ENCODE measurements around the gene DNAH6. TPM values are rescaled to one million over a fixed set of nuclear protein-coding genes. Genes with fewer than 3 reads are reported as not detected.
"Not testable (repeated sequence)": the region's sequence is repeated elsewhere in the genome, so short reads cannot be mapped to it uniquely, and the experiment has no call there.

Gene DNAH6
- total RNA-seq, 1 donor from 2014 or later: 1.6 TPM

DNA sequence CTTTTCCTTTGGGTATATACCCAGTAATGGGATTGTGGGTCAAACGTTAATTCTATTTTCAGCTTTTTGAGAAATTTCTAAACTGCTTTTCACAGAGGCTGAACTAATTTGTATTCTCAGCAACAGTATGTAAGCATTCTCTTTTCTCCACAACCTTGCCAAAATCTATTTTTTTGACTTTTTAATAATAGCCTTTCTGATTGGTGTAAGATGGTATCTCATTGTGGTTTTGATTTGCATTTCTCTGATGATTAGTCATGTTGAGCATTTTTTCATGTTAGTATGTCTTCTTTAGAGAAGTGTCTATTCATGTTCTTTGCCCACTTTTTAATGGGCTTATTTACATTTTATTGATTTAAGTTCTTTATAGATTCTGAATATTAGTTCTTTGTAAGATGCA, 219.1 kb downstream of the DNAH6 start:
- DNase-seq (ENCODE audit: low read depth): no peak

DNA sequence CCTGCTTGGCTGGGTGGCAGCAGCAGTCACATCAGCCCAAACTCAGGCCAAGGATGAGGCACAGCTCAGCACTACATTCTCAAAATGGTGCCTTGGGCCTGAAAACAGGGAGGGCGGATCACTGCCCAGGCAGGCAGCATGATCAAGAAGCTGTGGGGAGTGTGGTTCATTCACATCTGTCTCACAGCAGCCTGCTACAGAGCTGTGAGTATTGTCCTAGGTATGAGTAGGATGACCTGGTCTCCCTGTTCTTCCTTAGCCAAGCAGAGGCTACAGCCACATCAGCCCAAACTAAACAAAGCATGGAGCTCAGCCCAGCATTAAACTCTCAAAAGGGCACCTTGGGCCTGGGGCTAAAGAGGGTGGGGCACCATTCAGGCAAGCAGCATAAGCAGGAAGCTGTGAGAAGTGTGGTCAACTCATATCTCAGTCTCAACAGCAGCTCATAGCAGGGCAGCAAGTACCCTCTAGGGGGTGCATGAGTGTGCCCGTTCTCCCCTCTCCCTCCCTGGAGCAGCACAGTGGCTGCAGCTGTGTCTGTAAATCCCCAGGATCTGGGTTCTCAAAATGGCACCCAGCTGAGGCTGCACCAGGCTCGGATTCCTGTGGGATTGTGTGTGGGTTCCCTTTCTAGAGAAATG, 225.0 kb downstream of the DNAH6 start:
- peak; percentile 1 for DNase-seq (ENCODE audit: low read depth)

DNA sequence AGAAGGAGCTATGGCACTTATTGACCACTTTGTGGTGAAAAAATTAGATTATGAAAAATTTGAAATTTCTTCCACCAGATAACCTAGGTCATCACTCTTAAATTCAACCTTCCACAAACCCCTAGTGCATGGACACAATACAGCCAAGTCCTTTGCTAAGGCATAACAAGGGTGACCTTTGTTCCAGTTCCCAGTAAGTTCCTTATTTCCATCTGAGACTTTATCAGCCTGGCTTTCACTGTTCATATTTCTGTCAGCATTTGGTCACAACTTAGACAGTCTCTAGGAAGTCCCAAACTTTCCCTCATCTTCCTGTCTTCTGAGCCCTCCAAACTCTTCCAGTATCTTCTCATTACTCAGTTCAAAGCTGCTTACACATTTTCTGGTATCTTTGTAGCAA, 232.0 kb downstream of the DNAH6 start:
- no peak for DNase-seq (ENCODE audit: low read depth)

DNA sequence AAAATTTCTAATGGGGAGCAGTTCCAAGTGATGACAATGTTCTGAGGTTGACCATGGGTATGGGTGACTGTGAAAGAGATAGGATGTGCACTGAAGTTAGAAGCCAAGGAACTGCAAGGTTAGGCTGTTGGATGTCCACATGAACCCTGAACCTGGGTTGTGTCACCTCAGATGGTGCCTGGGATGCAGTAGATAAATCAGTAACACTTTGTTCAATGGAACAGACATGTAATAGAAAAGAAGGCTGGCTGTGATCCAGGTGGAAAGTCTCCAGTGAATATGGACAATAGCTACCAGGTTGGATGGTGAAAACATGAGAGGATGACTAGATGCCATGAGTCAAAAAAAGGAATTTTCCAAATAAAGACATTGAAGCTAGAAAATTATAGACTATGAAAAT, 233.1 kb downstream of the DNAH6 start:
- no peak for DNase-seq (ENCODE audit: low read depth)

DNA sequence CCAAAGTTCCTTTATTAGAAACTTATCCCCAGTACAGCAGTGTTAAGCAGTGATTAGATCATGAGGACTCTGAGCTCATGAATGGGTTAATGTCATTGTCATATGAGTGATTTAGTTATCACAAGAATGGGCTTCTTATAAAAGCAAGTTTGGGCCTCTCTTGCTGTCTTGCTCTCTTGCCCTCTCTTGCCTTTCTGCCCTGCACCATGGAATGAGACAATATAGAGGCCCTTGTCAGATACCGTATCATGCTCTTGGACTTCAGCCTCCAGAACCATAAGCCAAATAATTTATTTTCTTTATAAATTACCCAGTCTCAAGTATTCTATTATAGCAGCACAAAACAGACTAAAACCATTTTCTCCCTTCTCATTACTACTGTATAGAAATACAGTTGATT, 238.8 kb downstream of the DNAH6 start:
- DNase-seq (ENCODE audit: low read depth): no peak

DNA sequence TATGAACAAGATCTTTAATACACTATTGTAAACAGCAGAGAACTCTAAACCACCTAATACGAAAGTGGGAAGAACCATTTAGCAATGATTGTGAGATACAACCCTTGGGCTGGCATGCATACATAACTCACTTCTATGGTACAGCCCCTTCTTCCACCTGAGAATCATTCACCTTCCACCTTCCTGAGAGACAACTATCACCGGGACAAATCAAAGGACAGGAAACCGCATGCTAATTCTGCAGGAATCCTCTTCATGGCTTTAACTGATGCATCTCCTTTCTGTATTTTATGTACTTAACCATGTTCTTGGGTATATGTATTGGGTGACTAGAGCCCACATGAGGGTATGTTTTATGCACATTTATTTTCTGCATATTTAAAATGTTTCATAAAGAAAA, 241.3 kb downstream of the DNAH6 start:
- DNase-seq (ENCODE audit: low read depth): no peak

DNA sequence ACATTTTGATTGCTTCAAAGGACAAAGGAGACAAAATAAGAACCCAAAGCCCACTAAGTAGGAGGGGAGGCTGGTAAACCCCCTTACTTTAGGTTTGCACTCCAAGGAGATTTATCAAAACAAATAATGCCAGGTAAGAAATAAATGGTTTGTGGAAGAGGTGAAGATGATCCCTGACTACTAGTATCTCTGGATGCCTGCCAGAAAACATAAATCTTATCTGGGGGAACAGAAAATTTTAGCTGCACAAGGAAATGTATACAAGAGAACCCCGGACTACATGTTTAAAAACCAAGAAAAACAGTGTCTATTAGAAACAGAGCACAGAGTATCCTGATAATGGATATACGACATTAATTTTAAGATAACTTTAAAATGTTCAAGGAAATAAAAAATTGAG, 250.5 kb downstream of the DNAH6 start:
- DNase-seq (ENCODE audit: low read depth): no peak

DNA sequence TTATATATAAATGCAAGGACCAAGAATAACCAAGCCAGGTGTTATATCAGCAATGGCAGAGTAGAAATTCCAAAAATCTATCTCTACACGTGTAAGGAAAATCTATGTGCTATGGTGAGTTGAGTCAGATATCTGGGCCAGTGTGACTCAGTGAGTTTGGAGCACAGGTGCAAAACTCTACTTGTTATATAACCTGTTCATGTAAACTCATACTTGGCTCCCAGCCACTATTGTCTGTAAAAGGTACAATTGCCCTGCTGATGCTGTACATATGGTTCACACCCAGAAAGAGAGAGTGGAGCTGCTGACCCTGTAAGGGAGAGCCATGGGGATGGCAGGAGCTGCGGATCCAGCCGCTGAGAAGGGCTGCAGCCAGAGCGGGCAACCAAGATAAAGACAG, 252.5 kb downstream of the DNAH6 start:
- DNase-seq (ENCODE audit: low read depth): no peak

DNA sequence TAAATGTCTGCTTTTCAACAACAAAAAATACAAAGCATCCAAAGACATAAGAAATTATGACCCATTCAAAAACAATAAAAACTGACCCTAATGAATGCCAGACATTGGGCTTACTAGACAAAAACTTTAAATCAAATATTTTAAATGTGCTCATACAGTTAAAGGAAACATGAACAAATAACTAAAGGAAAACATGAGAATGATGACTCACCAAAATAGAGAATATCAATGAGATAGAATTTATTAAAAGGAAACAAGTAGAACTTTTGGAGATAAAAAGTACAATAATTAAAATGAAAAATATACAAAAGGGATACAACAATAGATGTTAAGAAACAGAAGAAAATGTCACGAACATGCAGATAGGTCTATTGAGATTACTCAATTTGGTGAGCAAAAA, 254.0 kb downstream of the DNAH6 start:
- DNase-seq (ENCODE audit: low read depth): no peak

DNA sequence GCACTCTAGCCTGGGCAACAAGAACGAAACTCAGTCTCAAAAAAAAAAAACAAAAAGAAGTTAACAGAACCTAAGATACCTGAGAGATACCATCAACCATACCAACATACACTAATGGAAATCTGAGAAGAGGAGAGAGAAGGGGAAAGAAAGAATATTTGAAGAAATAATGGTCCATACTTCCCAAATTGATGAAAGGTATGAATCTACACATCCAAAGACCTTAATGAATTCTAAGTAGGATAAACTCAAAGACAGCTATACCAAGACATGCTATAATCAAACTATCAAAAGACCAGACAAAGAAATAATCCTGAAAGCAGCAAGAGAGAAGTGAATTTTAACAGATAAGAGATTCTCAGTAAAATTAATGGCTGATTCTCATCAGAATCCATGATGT, 255.0 kb downstream of the DNAH6 start:
- DNase-seq (ENCODE audit: low read depth): no peak

DNA sequence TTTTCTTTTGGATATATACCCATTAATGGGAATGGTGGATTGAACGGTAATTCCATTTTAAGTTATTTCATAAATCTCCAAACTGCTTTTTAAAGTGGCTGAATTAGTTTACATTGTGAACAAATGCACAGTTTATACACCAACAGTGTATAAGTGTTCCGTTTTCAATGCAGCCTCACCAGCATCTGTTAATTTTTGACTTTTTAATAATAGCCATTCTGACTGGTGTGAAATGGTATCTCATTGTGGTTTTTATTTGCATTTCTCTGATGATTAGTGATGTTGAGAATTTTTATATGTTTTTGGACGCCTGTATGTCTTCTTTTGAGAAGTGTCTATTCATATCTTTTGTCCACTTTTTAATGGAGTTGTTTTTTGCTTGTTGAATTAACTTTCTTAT, 257.3 kb downstream of the DNAH6 start:
- DNase-seq (ENCODE audit: low read depth): not testable (repeated sequence)

DNA sequence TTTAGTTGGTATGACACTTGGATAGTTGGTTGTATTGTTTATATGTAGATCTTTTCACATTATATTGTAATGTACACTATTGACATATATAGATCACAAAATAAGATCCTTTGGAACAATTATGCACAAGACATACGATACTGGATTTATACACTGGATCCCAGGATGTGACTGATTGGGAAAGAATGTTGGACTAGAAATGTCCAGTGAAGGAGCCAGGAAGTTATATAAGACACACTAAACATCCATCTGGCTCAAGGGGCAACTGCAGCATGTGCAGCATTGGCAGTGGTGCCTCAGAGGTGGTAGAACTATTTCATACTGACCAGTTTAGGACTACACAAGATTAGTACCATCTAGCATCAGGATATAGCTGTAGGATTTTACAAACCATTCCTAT, 259.7 kb downstream of the DNAH6 start:
- peak; percentile 11 for DNase-seq (ENCODE audit: low read depth)

DNA sequence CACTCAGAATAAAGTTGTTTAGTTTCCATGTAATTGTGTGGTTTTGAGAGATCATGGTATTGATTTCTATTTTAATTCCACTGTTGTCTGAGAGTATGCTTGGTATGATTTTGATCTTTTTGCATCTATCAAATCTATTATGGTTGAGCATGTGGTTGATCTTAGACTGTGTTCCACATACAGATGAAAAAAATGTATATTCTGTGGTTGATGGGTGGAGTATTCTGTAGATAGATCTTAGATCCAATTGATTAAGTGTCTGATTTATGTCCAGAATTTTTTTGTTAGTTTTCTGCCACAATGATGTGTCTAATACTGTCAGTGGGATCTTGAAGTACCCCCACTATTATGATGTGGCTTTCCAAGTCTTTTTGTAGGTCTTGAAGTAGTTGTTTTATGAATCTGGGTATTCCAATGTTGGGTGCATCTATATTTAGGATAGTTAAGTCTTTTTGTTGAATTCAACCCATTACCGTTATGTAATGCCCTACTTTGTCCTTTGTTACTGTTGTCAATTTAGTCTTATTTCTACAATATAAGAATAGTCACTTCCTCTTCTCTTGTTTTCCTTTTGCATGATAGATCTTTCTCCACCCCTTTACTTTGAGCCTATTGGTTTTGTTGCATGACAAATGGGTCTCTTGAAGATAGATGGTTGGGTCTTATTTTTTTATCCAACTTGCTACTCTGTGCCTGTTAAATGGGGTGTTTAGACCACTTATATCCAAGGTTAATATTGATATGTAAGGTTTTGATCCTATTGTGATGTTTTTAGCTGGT, 262.8 kb downstream of the DNAH6 start:
- DNase-seq (ENCODE audit: low read depth): no peak

DNA sequence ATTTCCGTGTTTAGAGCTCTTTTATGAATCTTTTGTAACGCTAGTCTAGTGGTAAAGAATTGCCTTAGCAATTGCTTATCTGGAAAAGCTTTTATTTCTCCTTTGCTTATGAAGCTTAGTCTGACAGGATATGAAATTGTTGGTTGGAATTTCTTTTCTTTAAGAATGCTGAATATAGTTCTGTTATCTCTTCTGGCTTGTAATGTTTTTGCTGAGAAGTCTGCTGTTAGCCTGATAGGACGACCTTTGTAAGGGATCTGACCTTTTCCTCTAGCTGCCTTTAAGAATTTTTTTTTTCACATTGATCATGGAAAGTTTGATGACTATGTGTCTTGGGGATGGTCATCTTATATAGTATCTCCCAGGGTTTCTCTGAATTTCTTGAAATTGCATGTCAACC, 263.5 kb downstream of the DNAH6 start:
- no peak for DNase-seq (ENCODE audit: low read depth)

DNA sequence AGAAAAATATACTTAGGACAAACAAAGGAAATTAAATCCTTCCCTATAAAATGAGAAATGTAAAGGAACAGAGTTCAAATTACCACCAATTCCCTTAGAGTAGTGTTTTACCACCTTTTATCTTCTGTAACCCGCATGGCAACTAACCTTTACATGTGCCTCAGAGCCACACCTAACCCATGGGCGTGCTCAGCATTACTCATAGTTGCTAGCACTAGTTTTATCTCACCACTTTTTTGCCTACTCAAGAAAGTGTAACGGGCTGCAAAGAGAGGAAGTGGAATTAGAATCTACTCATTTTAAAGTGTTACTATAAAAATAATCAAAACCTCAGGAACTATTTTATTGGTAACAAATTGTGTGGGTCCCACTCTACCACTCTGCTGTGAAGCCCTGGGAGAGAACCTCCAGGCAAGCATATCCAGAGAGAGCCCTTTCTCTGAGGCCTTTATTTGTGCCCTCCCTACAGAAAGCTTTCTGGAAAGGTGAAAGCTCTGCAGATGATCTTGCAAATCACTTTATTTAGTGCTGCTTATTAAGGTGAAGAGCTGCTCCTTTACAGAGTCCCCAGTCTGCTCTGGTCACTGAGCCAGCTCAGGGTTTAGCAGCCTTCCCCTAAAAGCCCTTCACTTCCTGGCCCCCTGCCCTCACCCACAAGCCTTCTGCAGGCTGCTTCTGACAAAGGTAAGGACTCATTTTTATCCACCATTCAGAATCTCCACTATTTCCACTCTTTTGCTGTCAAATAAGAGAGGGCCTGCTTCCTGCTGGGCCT, 265.8 kb downstream of the DNAH6 start:
- peak; percentile 42 for DNase-seq (ENCODE audit: low read depth)

DNA sequence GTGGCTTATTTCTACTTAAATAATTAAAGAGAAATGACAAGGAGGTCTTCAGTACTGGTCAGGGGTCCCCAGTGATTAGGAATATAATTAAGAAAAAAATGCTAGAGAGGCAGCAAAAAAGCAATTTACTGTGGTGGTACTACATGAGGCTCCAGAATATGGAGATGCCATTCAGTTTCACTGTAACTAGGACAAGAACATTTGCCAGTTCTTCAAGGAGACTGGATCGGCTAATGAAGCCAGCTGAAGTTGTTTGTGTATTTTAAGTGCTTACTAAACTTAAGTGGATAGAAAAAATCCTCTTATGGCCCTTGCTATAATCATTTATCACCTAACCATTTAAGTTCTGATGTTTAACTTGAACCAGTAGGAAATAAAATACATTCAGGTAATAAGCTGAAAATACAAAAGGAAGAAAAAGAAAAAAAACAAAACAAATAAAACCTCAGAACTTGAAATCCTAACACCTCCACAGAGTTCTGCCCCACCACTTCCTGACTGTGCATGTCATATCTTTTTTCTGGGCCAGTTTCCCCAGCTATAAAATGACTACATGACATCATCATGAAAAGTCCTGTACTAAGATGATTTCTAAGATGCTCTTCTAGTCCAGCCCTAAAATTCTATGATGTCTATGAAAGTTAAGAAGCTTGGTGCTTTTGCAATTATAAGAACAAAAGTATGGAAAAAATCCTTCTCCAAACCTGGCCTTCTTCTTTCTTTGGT, 266.6 kb downstream of the DNAH6 start:
- DNase-seq (ENCODE audit: low read depth): no peak

DNA sequence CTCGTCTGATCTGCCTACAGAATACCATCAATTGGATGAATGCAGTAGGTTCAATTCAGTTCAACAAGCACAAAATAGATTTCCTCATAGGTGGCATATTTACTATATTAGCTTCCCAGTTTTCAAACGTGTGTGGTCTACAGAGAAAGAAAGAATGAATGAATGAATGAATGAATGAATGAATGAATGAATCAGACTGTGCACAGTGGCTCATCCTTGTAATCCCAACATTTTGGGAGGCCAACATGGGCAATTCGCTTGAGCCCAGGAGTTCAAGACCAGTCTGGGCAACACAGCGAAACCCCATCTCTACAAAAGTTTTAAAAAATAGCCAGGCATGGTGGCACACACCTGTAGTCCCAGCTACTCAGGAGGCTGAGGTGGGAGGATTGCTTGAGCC, 269.7 kb downstream of the DNAH6 start:
- DNase-seq (ENCODE audit: low read depth): no peak

DNA sequence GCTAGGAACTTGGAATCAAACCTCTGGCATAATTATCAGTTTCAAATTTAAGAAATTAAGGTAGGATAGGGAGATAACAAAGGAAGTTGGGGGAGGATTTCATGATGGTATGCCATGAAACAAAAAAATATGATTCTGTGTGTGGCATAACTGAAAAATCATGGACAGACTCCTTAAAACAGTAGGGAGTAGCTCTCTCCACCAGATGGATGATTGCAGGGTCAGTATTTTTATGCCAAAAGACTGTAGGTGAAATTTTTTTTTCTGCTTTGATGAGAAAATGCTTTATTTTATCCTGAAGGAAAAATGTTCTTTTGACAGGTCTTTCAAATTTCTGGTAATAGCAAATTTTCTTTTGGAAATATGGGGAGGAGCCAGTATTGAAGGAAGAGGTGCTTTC, 270.3 kb downstream of the DNAH6 start:
- no peak for DNase-seq (ENCODE audit: low read depth)

DNA sequence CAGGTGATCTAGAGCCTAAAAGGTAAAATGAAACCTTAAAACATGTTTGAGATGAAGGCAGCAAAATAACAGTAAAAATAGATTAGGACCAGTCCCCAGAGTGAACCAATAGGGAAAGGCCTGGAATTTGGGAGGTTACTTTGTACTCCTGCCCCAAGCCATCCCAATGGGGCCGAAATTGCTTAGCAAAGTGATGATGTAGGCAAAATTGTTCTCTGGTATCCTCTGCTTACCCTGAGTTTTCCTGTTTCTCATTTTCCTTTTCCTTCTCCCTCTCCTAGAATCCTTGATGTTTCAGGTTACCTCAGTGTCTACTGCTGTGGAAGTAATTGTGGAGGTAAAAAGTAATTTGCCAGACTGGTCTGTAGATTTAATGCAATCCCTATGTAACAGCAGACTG, 271.7 kb downstream of the DNAH6 start:
- DNase-seq (ENCODE audit: low read depth): no peak

DNA sequence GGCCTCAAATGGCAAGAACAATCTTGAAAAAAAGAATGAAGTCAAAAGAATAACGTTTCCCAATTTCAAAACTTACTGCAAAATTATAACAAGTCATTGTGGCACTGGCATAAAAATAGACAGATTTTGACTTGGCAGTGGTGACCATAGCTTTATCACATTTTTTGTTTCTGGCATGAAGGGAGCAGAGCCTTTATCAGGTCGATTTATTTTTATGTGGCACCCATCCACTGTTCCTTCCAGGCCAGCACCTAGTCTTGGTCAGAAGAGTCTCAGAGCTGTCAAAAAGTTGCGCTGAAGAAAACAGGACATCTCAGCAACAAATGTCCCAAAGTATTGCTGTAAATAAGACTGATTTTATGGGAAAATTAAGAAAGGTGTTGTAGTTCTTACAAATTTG, 272.2 kb downstream of the DNAH6 start:
- no peak for DNase-seq (ENCODE audit: low read depth)

DNA sequence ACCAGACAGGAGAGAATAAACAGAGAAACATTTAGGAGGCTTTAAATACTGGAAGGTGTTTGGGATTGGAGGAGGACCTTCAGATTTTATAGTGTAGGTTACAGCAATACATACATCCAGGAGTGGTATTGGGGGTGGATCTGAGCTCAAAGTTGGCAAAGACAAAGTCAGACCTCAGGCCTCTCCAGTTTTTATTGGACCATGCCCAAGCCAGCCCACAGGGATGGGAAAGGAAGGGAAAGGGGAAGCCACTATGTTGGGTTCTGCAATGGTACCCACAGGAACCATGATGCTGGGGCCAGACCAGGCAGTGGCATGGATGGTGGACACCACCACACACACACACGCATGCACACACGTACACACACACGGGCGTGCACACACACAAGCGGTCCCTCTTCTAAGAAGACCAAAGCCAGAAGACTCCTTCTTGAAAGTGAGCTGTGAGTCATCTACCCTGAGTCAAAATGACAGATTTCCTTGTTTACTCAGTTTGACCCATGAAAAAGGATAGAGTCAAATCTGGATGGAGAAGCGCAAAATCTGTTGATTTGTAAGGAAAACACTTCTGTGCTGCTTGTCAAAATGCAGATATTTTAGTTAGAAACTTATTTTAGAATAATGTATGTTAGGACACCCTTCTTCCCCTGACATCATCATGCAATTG, 276.7 kb downstream of the DNAH6 start:
- DNase-seq (ENCODE audit: low read depth): no peak

DNA sequence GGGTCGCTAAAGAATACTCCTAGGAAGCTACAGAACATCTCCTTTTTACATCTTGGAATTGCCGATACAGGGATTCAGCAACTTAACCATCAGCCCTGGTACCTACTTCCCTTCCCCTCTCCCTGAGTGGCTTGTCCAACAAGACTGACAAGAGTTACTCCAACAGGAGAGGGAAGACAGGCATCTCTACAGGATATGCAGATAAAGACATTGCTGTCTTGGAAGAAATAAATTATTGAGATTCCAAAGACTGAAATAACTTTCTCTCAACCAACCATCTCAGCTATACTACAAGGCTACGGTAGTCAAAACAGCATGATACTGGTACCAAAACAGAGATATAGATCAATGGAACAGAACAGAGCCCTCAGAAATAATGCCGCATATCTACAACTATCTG, 277.3 kb downstream of the DNAH6 start:
- no peak for DNase-seq (ENCODE audit: low read depth)
